AG10803 (cell line): ENCODE results near the gene CYBA.

Experiments used
- DNase-seq: peaks from one replicate; pipeline ENCODE4 v3.0.0; 2010; ENCODE audit warnings: low read depth
- H3K4me3 ChIP-seq: 2 replicates; pipeline ENCODE4 v1.5.1; 2011; ENCODE audit warnings: mild to moderate bottlenecking, low read length, control low read depth
- TF ChIP-seq, protein P1 (sequence below): conservative IDR thresholded peaks from 2 replicates; pipeline ENCODE4 v1.5.1; 2011; ENCODE audit warnings: mild to moderate bottlenecking, low read length, control low read depth, inconsistent platforms

The CYBA gene

GRCh38 chr16:88631920-88632586, 18.8 kb downstream of the CYBA start:
- TF ChIP-seq, protein P1, sequence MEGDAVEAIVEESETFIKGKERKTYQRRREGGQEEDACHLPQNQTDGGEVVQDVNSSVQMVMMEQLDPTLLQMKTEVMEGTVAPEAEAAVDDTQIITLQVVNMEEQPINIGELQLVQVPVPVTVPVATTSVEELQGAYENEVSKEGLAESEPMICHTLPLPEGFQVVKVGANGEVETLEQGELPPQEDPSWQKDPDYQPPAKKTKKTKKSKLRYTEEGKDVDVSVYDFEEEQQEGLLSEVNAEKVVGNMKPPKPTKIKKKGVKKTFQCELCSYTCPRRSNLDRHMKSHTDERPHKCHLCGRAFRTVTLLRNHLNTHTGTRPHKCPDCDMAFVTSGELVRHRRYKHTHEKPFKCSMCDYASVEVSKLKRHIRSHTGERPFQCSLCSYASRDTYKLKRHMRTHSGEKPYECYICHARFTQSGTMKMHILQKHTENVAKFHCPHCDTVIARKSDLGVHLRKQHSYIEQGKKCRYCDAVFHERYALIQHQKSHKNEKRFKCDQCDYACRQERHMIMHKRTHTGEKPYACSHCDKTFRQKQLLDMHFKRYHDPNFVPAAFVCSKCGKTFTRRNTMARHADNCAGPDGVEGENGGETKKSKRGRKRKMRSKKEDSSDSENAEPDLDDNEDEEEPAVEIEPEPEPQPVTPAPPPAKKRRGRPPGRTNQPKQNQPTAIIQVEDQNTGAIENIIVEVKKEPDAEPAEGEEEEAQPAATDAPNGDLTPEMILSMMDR, result no peak
- DNase-seq, result no peak
- H3K4me3 ChIP-seq, result no peak overlapping the region

DNA sequence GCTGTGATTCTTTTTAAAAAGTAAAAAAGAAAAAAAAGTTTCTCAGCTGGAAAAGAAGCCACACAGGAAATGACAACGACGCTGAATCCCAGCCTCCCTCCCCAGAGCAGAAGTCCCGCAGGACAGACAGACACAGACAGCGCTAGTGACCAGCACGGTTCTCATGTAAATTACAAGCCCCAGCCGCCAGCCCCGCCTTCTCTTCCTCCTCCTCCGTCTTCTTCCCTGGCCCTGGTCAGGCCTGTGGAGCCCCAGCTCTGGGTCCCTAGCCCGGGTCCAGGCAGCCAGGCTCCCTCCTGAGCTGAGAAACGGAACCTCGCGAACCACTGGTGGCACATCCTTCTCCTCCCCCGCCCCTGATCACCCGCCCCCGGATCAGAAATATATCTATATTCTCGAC, 19.5 kb downstream of the CYBA start:
- no peak for DNase-seq
- TF ChIP-seq, protein P1, result no peak
- no peak overlapping the region for H3K4me3 ChIP-seq

DNA sequence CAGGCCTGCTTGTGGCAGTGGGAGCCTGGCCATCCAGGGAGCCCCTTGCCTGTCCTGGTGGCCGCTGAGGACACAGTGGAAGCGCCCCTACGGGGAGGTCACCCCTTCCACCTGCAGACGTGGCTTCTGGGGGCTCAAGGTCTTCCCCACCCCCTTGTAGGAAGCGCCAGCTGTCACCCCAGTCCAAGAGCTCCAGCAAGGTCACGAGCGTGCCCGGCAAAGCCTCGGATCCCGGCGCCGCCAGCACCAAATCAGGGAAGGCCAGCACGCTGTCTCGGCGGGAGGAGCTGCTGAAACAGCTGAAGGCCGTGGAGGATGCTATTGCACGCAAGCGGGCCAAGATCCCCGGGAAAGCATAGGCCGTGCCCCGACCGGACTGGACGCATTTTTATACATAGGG, 19.9 kb downstream of the CYBA start:
- no peak for DNase-seq
- no peak overlapping the region for H3K4me3 ChIP-seq
- TF ChIP-seq, protein P1, result no peak

GRCh38 chr16:88630433-88630832, 20.4 kb downstream of the CYBA start:
- DNase-seq, result no peak
- no peak overlapping the region for H3K4me3 ChIP-seq
- TF ChIP-seq, protein P1, result no peak

DNA sequence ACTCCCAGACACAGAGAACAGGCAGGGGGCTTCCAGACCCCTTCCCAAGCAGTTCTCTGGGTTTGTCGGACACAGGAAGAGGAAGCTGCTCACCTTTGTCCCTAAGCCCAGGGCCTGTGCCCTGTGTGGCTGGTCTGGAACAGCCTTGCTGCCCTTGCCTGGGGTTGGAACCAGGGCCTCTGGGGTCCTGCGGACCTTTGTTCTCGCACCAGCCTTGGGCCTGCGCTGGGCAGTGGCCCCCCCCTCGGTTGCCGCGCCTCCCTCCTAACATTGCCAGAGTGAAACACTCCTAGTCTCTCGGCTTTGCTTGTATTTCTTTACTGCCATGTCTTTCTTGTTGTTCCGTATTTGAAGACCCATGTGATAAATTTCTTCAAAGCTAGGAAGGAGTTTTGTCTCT, 21.0 kb downstream of the CYBA start:
- DNase-seq, result no peak
- TF ChIP-seq, protein P1, result no peak
- no peak overlapping the region for H3K4me3 ChIP-seq

DNA sequence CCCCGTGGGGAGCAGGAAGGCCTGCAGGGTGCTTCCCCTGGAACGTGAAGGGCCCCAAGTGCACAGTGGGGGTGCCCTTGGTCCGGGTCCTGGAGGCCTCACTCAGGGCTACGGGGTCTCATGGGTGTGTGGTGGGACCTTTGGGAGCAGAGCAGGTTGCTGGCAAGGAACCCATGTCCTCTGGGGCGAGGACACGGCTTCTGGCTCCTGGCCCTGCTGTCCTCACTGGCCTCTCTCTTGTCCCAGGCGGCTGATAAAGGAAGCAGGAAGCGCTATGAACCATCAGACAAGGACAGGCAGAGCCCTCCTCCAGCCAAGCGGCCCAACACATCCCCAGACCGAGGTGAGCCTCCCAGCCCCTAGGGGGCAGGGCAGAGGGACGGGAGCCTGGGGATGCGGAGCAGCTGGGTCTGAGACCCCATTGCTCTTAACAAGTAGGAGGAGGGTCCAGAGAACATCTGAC, 22.3 kb downstream of the CYBA start:
- H3K4me3 ChIP-seq, result no peak overlapping the region
- DNase-seq, result no peak
- TF ChIP-seq, protein P1, result 0 out of 2 replicates have a peak, but pooled peaks have one; percentile 14
